Panc1 (cell line): Measurements from ENCODE around the gene ZNF888. TPM values are rescaled to one million over a fixed set of nuclear protein-coding genes. Genes with fewer than 3 reads are reported as not detected.

ENCODE experiments used
- ATAC-seq: fragments of 200-7000 bp; cut with Tn5 transposase; 2 replicates; pipeline ENCODE4 v1.9.1; 2020; ENCODE audit warnings: mild to moderate bottlenecking, moderate library complexity
- BruUV-seq: library from RNA; stranded (reverse); fragments of 400-500 nt; replicated peaks from 2 replicates; lab custom pipeline; 2021; lab: Mats Ljungman, UMichigan
- CTCF ChIA-PET: fragments of 300-600 bp; sonication (Branson Sonifier 250); formaldehyde crosslinking; loops from one replicate; lab custom pipeline; 2022; ENCODE audit warnings: antibody characterized with exemption; lab: Charles Lee
- POLR2A ChIA-PET: fragments of 300-600 bp; sonication (Branson Sonifier 250); formaldehyde crosslinking; loops from one replicate; lab custom pipeline; 2022; ENCODE audit warnings: antibody characterized with exemption; lab: Charles Lee
- DNase-seq: peaks from one replicate; pipeline ENCODE4 v3.0.0-alpha.2; 2010; ENCODE audit warnings: low read depth, low spot score
- H3K27ac ChIP-seq: 2 replicates; pipeline ENCODE4 v1.5.1; 2011; ENCODE audit warnings: mild to moderate bottlenecking, low read length, inconsistent platforms
- H3K27me3 ChIP-seq: fragments of 200-500 bp; sonication (Bioruptor generic); 2 replicates; pipeline ENCODE4 v1.6.0; 2014; ENCODE audit warnings: low read length, inconsistent platforms; ENCODE audit not compliant: control insufficient read depth, insufficient read depth
- H3K36me3 ChIP-seq: fragments of 200-500 bp; sonication (Bioruptor generic); 2 replicates; pipeline ENCODE4 v1.5.1; 2014; ENCODE audit warnings: inconsistent platforms, mild to moderate bottlenecking, low read length, moderate library complexity; ENCODE audit not compliant: control insufficient read depth, insufficient read depth
- H3K4me1 ChIP-seq: 2 replicates; pipeline ENCODE4 v1.5.1; 2011; ENCODE audit warnings: inconsistent platforms, mild to moderate bottlenecking, low read length, moderate library complexity; ENCODE audit not compliant: control insufficient read depth, insufficient read depth
- H3K4me3 ChIP-seq, 2 experiments: 2 replicates each; pipeline ENCODE4 v1.5.1; 2011 to 2012; ENCODE audit warnings: low read depth in 2 of 2, low read length in 2 of 2, mild to moderate bottlenecking in 2 of 2, inconsistent platforms in 1 of 2, moderate library complexity in 1 of 2
- H3K9me3 ChIP-seq: fragments of 200-500 bp; sonication (Bioruptor generic); 2 replicates; pipeline ENCODE4 v1.5.1; 2014; ENCODE audit warnings: low read depth, mild to moderate bottlenecking, inconsistent platforms, low read length, moderate library complexity; ENCODE audit not compliant: control insufficient read depth, insufficient read depth
- CTCF ChIP-seq: fragments of 450-650 bp; IDR thresholded peaks from 2 replicates; pipeline ENCODE4 v1.5.1; 2017; ENCODE audit warnings: mild to moderate bottlenecking
- POLR2AphosphoS5 ChIP-seq: IDR thresholded peaks from 2 replicates; pipeline ENCODE4 v1.6.1; 2012; ENCODE audit warnings: mild to moderate bottlenecking, low read depth, low read length, moderate library complexity
- SIN3A ChIP-seq: IDR thresholded peaks from 2 replicates; pipeline ENCODE4 v1.6.1; 2012; ENCODE audit warnings: low read depth, mild to moderate bottlenecking, low read length, moderate library complexity, borderline replicate concordance; ENCODE audit not compliant: insufficient read depth
- TCF7L2 ChIP-seq: IDR thresholded peaks from 2 replicates; pipeline ENCODE4 v1.6.1; 2011; ENCODE audit warnings: mild to moderate bottlenecking, low read depth, low read length, inconsistent platforms
- in situ Hi-C: cut with HindIII; loops from 2 replicates; pipeline ENCODE4 v1.10.0; 2016; ENCODE audit warnings: low sequenced_read_pairs, low pct_unique_long_range_greater_than_20kb
- intact Hi-C: fragments of 100-400 bp; cut with micrococcal nuclease; formaldehyde crosslinking; loops from one replicate; pipeline ENCODE4 v1.10.0; 2022; ENCODE audit not compliant: unreplicated experiment
- total RNA-seq: library from RNA; stranded (reverse); gene quantifications from one replicate; pipeline ENCODE4 v1.2.1, GENCODE V29; 2021; ENCODE audit not compliant: unreplicated experiment
- TF ChIP-seq, protein P1 (sequence below), 2 experiments: IDR thresholded peaks; 2 replicates each; pipeline ENCODE4 v1.6.1; 2011 to 2012; ENCODE audit warnings: low read depth in 2 of 2, control low read depth in 1 of 2, low read length in 1 of 2, mild to moderate bottlenecking in 1 of 2, moderate library complexity in 1 of 2; ENCODE audit not compliant: insufficient read depth in 1 of 2

Gene ZNF888
- total RNA-seq, 1 experiment from 2014 or later, result 7.4 TPM

GRCh38 chr19:52957591-52957990 is 34.4 kb upstream of the ZNF888 start:
- Histone ChIP-seq H3K27ac (no peak overlapping the region), H3K4me1 (no peaks in the 10 kb centered on the region; the same call in 1 of the 2 replicates), H3K27me3 (no peaks in the 10 kb centered on the region), H3K4me3 (no peak overlapping the region), H3K9me3 (peaks cover 20% of the 10 kb centered on the region; the same call in 1 of the 2 replicates), H3K36me3 (peaks cover 3% of the 10 kb centered on the region; the same call in 1 of the 2 replicates)
- ChIA-PET POLR2A (no interaction called here), CTCF (no interaction called here)
- ATAC-seq (no peak), DNase-seq (no peak)
- BruUV-seq, result no TSS peak
- TF ChIP-seq CTCF (no peak), SIN3A (no peak), TCF7L2 (no peak)
- TF ChIP-seq, protein P1, sequence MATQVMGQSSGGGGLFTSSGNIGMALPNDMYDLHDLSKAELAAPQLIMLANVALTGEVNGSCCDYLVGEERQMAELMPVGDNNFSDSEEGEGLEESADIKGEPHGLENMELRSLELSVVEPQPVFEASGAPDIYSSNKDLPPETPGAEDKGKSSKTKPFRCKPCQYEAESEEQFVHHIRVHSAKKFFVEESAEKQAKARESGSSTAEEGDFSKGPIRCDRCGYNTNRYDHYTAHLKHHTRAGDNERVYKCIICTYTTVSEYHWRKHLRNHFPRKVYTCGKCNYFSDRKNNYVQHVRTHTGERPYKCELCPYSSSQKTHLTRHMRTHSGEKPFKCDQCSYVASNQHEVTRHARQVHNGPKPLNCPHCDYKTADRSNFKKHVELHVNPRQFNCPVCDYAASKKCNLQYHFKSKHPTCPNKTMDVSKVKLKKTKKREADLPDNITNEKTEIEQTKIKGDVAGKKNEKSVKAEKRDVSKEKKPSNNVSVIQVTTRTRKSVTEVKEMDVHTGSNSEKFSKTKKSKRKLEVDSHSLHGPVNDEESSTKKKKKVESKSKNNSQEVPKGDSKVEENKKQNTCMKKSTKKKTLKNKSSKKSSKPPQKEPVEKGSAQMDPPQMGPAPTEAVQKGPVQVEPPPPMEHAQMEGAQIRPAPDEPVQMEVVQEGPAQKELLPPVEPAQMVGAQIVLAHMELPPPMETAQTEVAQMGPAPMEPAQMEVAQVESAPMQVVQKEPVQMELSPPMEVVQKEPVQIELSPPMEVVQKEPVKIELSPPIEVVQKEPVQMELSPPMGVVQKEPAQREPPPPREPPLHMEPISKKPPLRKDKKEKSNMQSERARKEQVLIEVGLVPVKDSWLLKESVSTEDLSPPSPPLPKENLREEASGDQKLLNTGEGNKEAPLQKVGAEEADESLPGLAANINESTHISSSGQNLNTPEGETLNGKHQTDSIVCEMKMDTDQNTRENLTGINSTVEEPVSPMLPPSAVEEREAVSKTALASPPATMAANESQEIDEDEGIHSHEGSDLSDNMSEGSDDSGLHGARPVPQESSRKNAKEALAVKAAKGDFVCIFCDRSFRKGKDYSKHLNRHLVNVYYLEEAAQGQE (IDR thresholded peaks at IDR 0.05; ENCODE audit: insufficient read depth in 1 of 2, low read depth in 2 of 2, low read length in 1 of 2), result no peak
- intact Hi-C loops, result no loop called here
- in situ Hi-C loops, result no loop called here

- H3K27me3 ChIP-seq, result no peaks in the 10 kb centered on the region
- ChIA-PET CTCF (no interaction called here), POLR2A (no interaction called here)
- no TSS peak for BruUV-seq
- H3K4me1 ChIP-seq, result no peaks in the 10 kb centered on the region; the same call in 1 of the 2 replicates
- no peak for DNase-seq
- intact Hi-C loops (no loop called here), in situ Hi-C loops (no loop called here)
- H3K4me3 ChIP-seq, result no peak overlapping the region
- no peak for ATAC-seq
- H3K36me3 ChIP-seq, result peaks cover 3% of the 10 kb centered on the region; the same call in 1 of the 2 replicates
- TF ChIP-seq CTCF (no peak), POLR2AphosphoS5 (no peak), TCF7L2 (no peak), SIN3A (no peak)
- TF ChIP-seq, protein P1 (IDR thresholded peaks at IDR 0.05; ENCODE audit: insufficient read depth in 1 of 2, low read depth in 2 of 2, low read length in 1 of 2), result no peak
- no peak overlapping the region for H3K27ac ChIP-seq
- H3K9me3 ChIP-seq, result peaks cover 26% of the 10 kb centered on the region; the same call in 1 of the 2 replicates
These were observed 33.7 kb upstream of the ZNF888 start for GRCh38 chr19:52956917-52957316.
